Neural crest cell (in vitro differentiated cells): ENCODE results near the gene CYP2B6. TPM values are rescaled to one million over a fixed set of nuclear protein-coding genes. Genes with fewer than 3 reads are reported as not detected.

Source experiments
- DNase-seq: peaks from one replicate; pipeline ENCODE4 v3.0.0; 2021; ENCODE audit warnings: low read depth, mixed read lengths, low spot score
- H3K27ac Mint-ChIP-seq: one replicate; pipeline ENCODE4 v1.8.0; 2021; ENCODE audit warnings: mild to moderate bottlenecking, mixed read lengths; ENCODE audit not compliant: unreplicated experiment
- H3K27me3 Mint-ChIP-seq: 2 replicates; pipeline ENCODE4 v1.8.0; 2021; ENCODE audit warnings: low read depth, mild to moderate bottlenecking, mixed read lengths
- H3K36me3 Mint-ChIP-seq: 2 replicates; pipeline ENCODE4 v1.8.0; 2021; ENCODE audit warnings: low read depth, mild to moderate bottlenecking, mixed read lengths
- H3K4me1 Mint-ChIP-seq: 2 replicates; pipeline ENCODE4 v1.8.0; 2021; ENCODE audit warnings: mixed read lengths
- H3K4me3 Mint-ChIP-seq: one replicate; pipeline ENCODE4 v1.8.0; 2021; ENCODE audit warnings: mild to moderate bottlenecking, mixed read lengths
- H3K9me3 Mint-ChIP-seq: 2 replicates; pipeline ENCODE4 v1.8.0; 2021; ENCODE audit warnings: mixed read lengths
- CTCF ChIP-seq: fragments of 200-600 bp; sonication (generic); conservative IDR thresholded peaks from 2 replicates; pipeline ENCODE4 v1.5.0; 2021; ENCODE audit warnings: antibody characterized with exemption, mild to moderate bottlenecking
- long read RNA-seq: library from polyadenylated mRNA; unstranded; transcript quantifications from one replicate; pipeline ENCODE4 v2.0.0, GENCODE V29; 2020
- total RNA-seq: library from RNA; stranded (reverse); gene quantifications from 2 replicates; pipeline ENCODE4 v1.2.1, GENCODE V29; 2021

The CYP2B6 gene
- not detected in 2 replicates for total RNA-seq
- long read RNA-seq = 0 reads

- Mint-ChIP-seq H3K27ac (no peak within 1 kb of the TSS), H3K4me3 (no peak within 1 kb of the TSS), H3K4me1 (no peaks in the 10 kb centered on the region), H3K9me3 (peaks cover 3% of the 10 kb centered on the region), H3K36me3 (no peaks in the 10 kb centered on the region), H3K27me3 (peaks cover 58% of the 10 kb centered on the region)
- no peak for TF ChIP-seq CTCF
- DNase-seq = no peak
These were observed at the start of gene CYP2B6 for GRCh38 chr19:40990972-40991381. Gene CYP2B6, plus strand, starts transcription at chr19:40991282. Its CDS starts 24 bp downstream, at chr19:40991306.

- TF ChIP-seq CTCF = no peak
- Mint-ChIP-seq H3K27me3 (peaks cover 44% of the 10 kb centered on the region), H3K36me3 (no peaks in the 10 kb centered on the region), H3K9me3 (peaks cover 3% of the 10 kb centered on the region), H3K4me1 (no peaks in the 10 kb centered on the region), H3K27ac (no peak overlapping the region), H3K4me3 (no peak overlapping the region)
- DNase-seq = no peak
These were observed 49.4 kb upstream of the CYP2B6 start for GRCh38 chr19:40941481-40942219.

- H3K4me1 Mint-ChIP-seq = no peaks in the 10 kb centered on the region
These were observed 45.4 kb upstream of the CYP2B6 start for GRCh38 chr19:40945645-40946044.

GRCh38 chr19:40947114-40947513 lies 44.0 kb upstream of the CYP2B6 start:
- no peak for TF ChIP-seq CTCF
- H3K4me1 Mint-ChIP-seq = no peaks in the 10 kb centered on the region
- peaks cover 3% of the 10 kb centered on the region for H3K9me3 Mint-ChIP-seq
- H3K36me3 Mint-ChIP-seq = no peaks in the 10 kb centered on the region
- DNase-seq = no peak
- H3K27me3 Mint-ChIP-seq = peaks cover 36% of the 10 kb centered on the region
- H3K4me3 Mint-ChIP-seq = no peak overlapping the region
- no peak overlapping the region for H3K27ac Mint-ChIP-seq

More at GRCh38 chr19:40945645-40946044, 45.4 kb upstream of the CYP2B6 start:
- Mint-ChIP-seq H3K36me3 (no peaks in the 10 kb centered on the region), H3K27ac (no peak overlapping the region), H3K27me3 (peaks cover 36% of the 10 kb centered on the region), H3K9me3 (peaks cover 3% of the 10 kb centered on the region), H3K4me3 (no peak overlapping the region)
- no peak for DNase-seq
- no peak for TF ChIP-seq CTCF

- H3K27me3 Mint-ChIP-seq = peaks cover 36% of the 10 kb centered on the region
- H3K36me3 Mint-ChIP-seq = no peaks in the 10 kb centered on the region
- H3K4me3 Mint-ChIP-seq = no peak overlapping the region
- no peak for DNase-seq
- TF ChIP-seq CTCF = no peak
- no peaks in the 10 kb centered on the region for H3K4me1 Mint-ChIP-seq
- no peak overlapping the region for H3K27ac Mint-ChIP-seq
- peaks cover 5% of the 10 kb centered on the region for H3K9me3 Mint-ChIP-seq
These were observed 43.5 kb upstream of the CYP2B6 start for GRCh38 chr19:40947573-40947972.
